ENCODE data around the gene PRSS36.

PRSS36 gene

GRCh38 chr16:31130899-31131298 is 19.0 kb downstream of the PRSS36 start:
- DNase-seq (ENCODE audit: low spot score): no peak
- peaks cover 3% of the 10 kb centered on the region for H3K4me1 Mint-ChIP-seq (ENCODE audit: low read depth)
- H3K9me3 Mint-ChIP-seq: no peaks in the 10 kb centered on the region
- H3K27me3 Mint-ChIP-seq (ENCODE audit: low read depth): no peaks in the 10 kb centered on the region
- peaks cover 14% of the 10 kb centered on the region for H3K36me3 Mint-ChIP-seq (ENCODE audit: low read depth)
- H3K4me3 Mint-ChIP-seq: no peak overlapping the region
- no peak overlapping the region for H3K27ac Mint-ChIP-seq

- no peak overlapping the region for H3K27ac Mint-ChIP-seq
- no peak overlapping the region for H3K4me3 Mint-ChIP-seq
- peaks cover 3% of the 10 kb centered on the region for H3K4me1 Mint-ChIP-seq (ENCODE audit: low read depth)
- peaks cover 16% of the 10 kb centered on the region for H3K36me3 Mint-ChIP-seq (ENCODE audit: low read depth)
- H3K27me3 Mint-ChIP-seq (ENCODE audit: low read depth): no peaks in the 10 kb centered on the region
- no peak for DNase-seq (ENCODE audit: low spot score)
- H3K9me3 Mint-ChIP-seq: no peaks in the 10 kb centered on the region
Observed at GRCh38 chr16:31130336-31130891, 19.5 kb downstream of the PRSS36 start.

- Mint-ChIP-seq H3K36me3 (ENCODE audit: low read depth) (peaks cover 16% of the 10 kb centered on the region), H3K27ac (no peak overlapping the region), H3K9me3 (no peaks in the 10 kb centered on the region), H3K4me3 (no peak overlapping the region), H3K27me3 (ENCODE audit: low read depth) (no peaks in the 10 kb centered on the region), H3K4me1 (ENCODE audit: low read depth) (peaks cover 3% of the 10 kb centered on the region)
- DNase-seq (ENCODE audit: low spot score): no peak
Observed at GRCh38 chr16:31129568-31130335, 20.1 kb downstream of the PRSS36 start.

- H3K27me3 Mint-ChIP-seq (ENCODE audit: low read depth): no peaks in the 10 kb centered on the region
- DNase-seq (ENCODE audit: low spot score): no peak
- H3K4me3 Mint-ChIP-seq: no peak overlapping the region
- H3K36me3 Mint-ChIP-seq (ENCODE audit: low read depth): peaks cover 16% of the 10 kb centered on the region
- peak overlapping the region; percentile 36 for H3K27ac Mint-ChIP-seq
- peaks cover 3% of the 10 kb centered on the region for H3K4me1 Mint-ChIP-seq (ENCODE audit: low read depth)
- H3K9me3 Mint-ChIP-seq: no peaks in the 10 kb centered on the region
Observed at GRCh38 chr16:31128711-31129567, 20.9 kb downstream of the PRSS36 start.

GRCh38 chr16:31127182-31127581 is 22.7 kb downstream of the PRSS36 start:
- peaks cover 3% of the 10 kb centered on the region for H3K4me1 Mint-ChIP-seq (ENCODE audit: low read depth)
- no peak for DNase-seq (ENCODE audit: low spot score)
- H3K4me3 Mint-ChIP-seq: no peak overlapping the region
- H3K9me3 Mint-ChIP-seq: no peaks in the 10 kb centered on the region
- H3K27me3 Mint-ChIP-seq (ENCODE audit: low read depth): no peaks in the 10 kb centered on the region
- no peak overlapping the region for H3K27ac Mint-ChIP-seq
- peaks cover 21% of the 10 kb centered on the region for H3K36me3 Mint-ChIP-seq (ENCODE audit: low read depth)

- Mint-ChIP-seq H3K27ac (no peak overlapping the region), H3K4me3 (no peak overlapping the region), H3K9me3 (no peaks in the 10 kb centered on the region), H3K36me3 (ENCODE audit: low read depth) (peaks cover 28% of the 10 kb centered on the region), H3K27me3 (ENCODE audit: low read depth) (no peaks in the 10 kb centered on the region), H3K4me1 (ENCODE audit: low read depth) (peaks cover 3% of the 10 kb centered on the region)
- DNase-seq (ENCODE audit: low spot score): no peak
Observed at GRCh38 chr16:31125844-31126243, 24.0 kb downstream of the PRSS36 start.

GRCh38 chr16:31120129-31120528 is 29.7 kb downstream of the PRSS36 start:
- no peak for DNase-seq (ENCODE audit: low spot score)
- Mint-ChIP-seq H3K27ac (no peak overlapping the region), H3K4me3 (no peak overlapping the region), H3K27me3 (ENCODE audit: low read depth) (no peaks in the 10 kb centered on the region), H3K9me3 (no peaks in the 10 kb centered on the region), H3K36me3 (ENCODE audit: low read depth) (peaks cover 24% of the 10 kb centered on the region), H3K4me1 (ENCODE audit: low read depth) (peaks cover 13% of the 10 kb centered on the region)

GRCh38 chr16:31118223-31119155 is 31.4 kb downstream of the PRSS36 start:
- H3K27me3 Mint-ChIP-seq (ENCODE audit: low read depth): no peaks in the 10 kb centered on the region
- H3K4me3 Mint-ChIP-seq: peak overlapping the region; percentile 86
- no peaks in the 10 kb centered on the region for H3K9me3 Mint-ChIP-seq
- peaks cover 18% of the 10 kb centered on the region for H3K4me1 Mint-ChIP-seq (ENCODE audit: low read depth)
- H3K27ac Mint-ChIP-seq: peak overlapping the region; percentile 81
- no peak for DNase-seq (ENCODE audit: low spot score)
- H3K36me3 Mint-ChIP-seq (ENCODE audit: low read depth): peaks cover 21% of the 10 kb centered on the region

- DNase-seq (ENCODE audit: low spot score): peak; percentile 97
- Mint-ChIP-seq H3K4me1 (ENCODE audit: low read depth) (peaks cover 18% of the 10 kb centered on the region), H3K36me3 (ENCODE audit: low read depth) (peaks cover 21% of the 10 kb centered on the region), H3K4me3 (peak within 1 kb of the TSS; percentile 86), H3K27ac (peak within 1 kb of the TSS; percentile 87), H3K9me3 (no peaks in the 10 kb centered on the region), H3K27me3 (ENCODE audit: low read depth) (no peaks in the 10 kb centered on the region)
Observed at GRCh38 chr16:31117384-31118222, 32.3 kb downstream of the PRSS36 start, which contains the start of gene KAT8. KAT8 (plus strand) TSS chr16:31117664; CDS start chr16:31117682, 18 bp downstream.

GRCh38 chr16:31114468-31114867 is 35.4 kb downstream of the PRSS36 start:
- H3K4me3 Mint-ChIP-seq: no peak overlapping the region

GRCh38 chr16:31113121-31114120 is 36.4 kb downstream of the PRSS36 start:
- no peak for DNase-seq (ENCODE audit: low spot score)
- H3K36me3 Mint-ChIP-seq (ENCODE audit: low read depth): peaks cover 20% of the 10 kb centered on the region

More at GRCh38 chr16:31114468-31114867, 35.4 kb downstream of the PRSS36 start:
- Mint-ChIP-seq H3K27me3 (ENCODE audit: low read depth) (no peaks in the 10 kb centered on the region), H3K4me1 (ENCODE audit: low read depth) (peaks cover 23% of the 10 kb centered on the region), H3K27ac (peak overlapping the region; percentile 58), H3K9me3 (no peaks in the 10 kb centered on the region), H3K36me3 (ENCODE audit: low read depth) (peaks cover 20% of the 10 kb centered on the region)
- no peak for DNase-seq (ENCODE audit: low spot score)

GRCh38 chr16:31112711-31113110 is 37.2 kb downstream of the PRSS36 start:
- no peak for DNase-seq (ENCODE audit: low spot score)
- no peaks in the 10 kb centered on the region for H3K27me3 Mint-ChIP-seq (ENCODE audit: low read depth)
- peaks cover 17% of the 10 kb centered on the region for H3K4me1 Mint-ChIP-seq (ENCODE audit: low read depth)
- H3K9me3 Mint-ChIP-seq: no peaks in the 10 kb centered on the region
- H3K27ac Mint-ChIP-seq: no peak overlapping the region
- peaks cover 20% of the 10 kb centered on the region for H3K36me3 Mint-ChIP-seq (ENCODE audit: low read depth)
- no peak overlapping the region for H3K4me3 Mint-ChIP-seq

More at GRCh38 chr16:31113121-31114120, 36.4 kb downstream of the PRSS36 start:
- no peaks in the 10 kb centered on the region for H3K9me3 Mint-ChIP-seq
- peaks cover 19% of the 10 kb centered on the region for H3K4me1 Mint-ChIP-seq (ENCODE audit: low read depth)
- H3K27me3 Mint-ChIP-seq (ENCODE audit: low read depth): no peaks in the 10 kb centered on the region
- peak overlapping the region; percentile 68 for H3K27ac Mint-ChIP-seq
- no peak overlapping the region for H3K4me3 Mint-ChIP-seq
